H1 (cell line): Measurements from ENCODE around the gene FGGY. TPM values are rescaled to one million over a fixed set of nuclear protein-coding genes. Genes with fewer than 3 reads are reported as not detected.
A peak's percentile ranks its signal among the peaks of the same experiment; 100 is the strongest.

Source experiments
- CTCF ChIA-PET: fragments of 300-600 bp; sonication (Branson Sonifier 250); formaldehyde crosslinking; loops from one replicate; lab custom pipeline; 2021; ENCODE audit not compliant: partially characterized antibody; lab: Charles Lee
- POLR2A ChIA-PET: fragments of 300-600 bp; sonication (Branson Sonifier 250); formaldehyde crosslinking; loops from one replicate; lab custom pipeline; 2021; ENCODE audit warnings: inconsistent platforms; ENCODE audit not compliant: partially characterized antibody; lab: Charles Lee
- DNase-seq, 2 experiments: peaks; one replicate each; pipeline versions ENCODE4 v3.0.0 to v3.0.0-alpha.2; 2010 to 2022; ENCODE audit warnings: low spot score in 2 of 2, low read depth in 1 of 2, mixed read lengths in 1 of 2
- FAIRE-seq: peaks from 2 replicates; lab custom pipeline; 2011; peaks lifted over from hg19 to GRCh38; lab: Jason Lieb, UNC
- H2AFZ ChIP-seq: 2 replicates; pipeline ENCODE4 v1.8.1; 2012; ENCODE audit warnings: low read length, inconsistent platforms
- H2AK5ac ChIP-seq: 2 replicates; pipeline ENCODE4 v1.6.1; 2013; ENCODE audit warnings: low read depth, low read length
- H2BK120ac ChIP-seq: replicated peaks from 2 replicates; pipeline ENCODE3; 2013; ENCODE audit warnings: low read depth, low read length, inconsistent platforms
- H2BK12ac ChIP-seq: 2 replicates; pipeline ENCODE4 v1.6.1; 2013; ENCODE audit warnings: low read depth, low read length
- H2BK15ac ChIP-seq: 2 replicates; pipeline ENCODE4 v1.6.1; 2013; ENCODE audit warnings: low read length
- H2BK20ac ChIP-seq: 2 replicates; pipeline ENCODE4 v1.6.1; 2013; ENCODE audit warnings: low read length
- H2BK5ac ChIP-seq: 2 replicates; pipeline ENCODE4 v1.6.1; 2013; ENCODE audit warnings: low read depth, low read length
- H3K14ac ChIP-seq: 2 replicates; pipeline ENCODE4 v1.6.1; 2013; ENCODE audit warnings: inconsistent platforms; ENCODE audit not compliant: insufficient read length
- H3K18ac ChIP-seq: 2 replicates; pipeline ENCODE4 v1.6.1; 2013; ENCODE audit warnings: low read length; ENCODE audit errors: extremely low read depth
- H3K23ac ChIP-seq: 2 replicates; pipeline ENCODE4 v1.6.1; 2013; ENCODE audit warnings: inconsistent platforms; ENCODE audit not compliant: insufficient read length
- H3K23me2 ChIP-seq: 2 replicates; pipeline ENCODE4 v1.6.1; 2013; ENCODE audit warnings: low read depth, low read length
- H3K27ac ChIP-seq: 2 replicates; pipeline ENCODE4 v1.6.1; 2011; ENCODE audit warnings: low read depth, low read length, inconsistent platforms
- H3K27me3 ChIP-seq, 4 experiments: replicated peaks in 1 of 4; 1 replicate in 1 of 4; 2 replicates in 3 of 4; pipeline versions ENCODE4 v1.6.1 to v1.8.1; 2011 to 2013; ENCODE audit warnings: low read length in 3 of 4, mild to moderate bottlenecking in 3 of 4, inconsistent platforms in 2 of 4, mixed read lengths in 2 of 4, moderate library complexity in 1 of 4; ENCODE audit not compliant: control insufficient read depth in 3 of 4, insufficient read depth in 3 of 4; ENCODE audit errors: extremely low read depth in 1 of 4
- H3K36me3 ChIP-seq, 4 experiments: 2 replicates each; pipeline versions ENCODE4 v1.6.1 to v1.8.1; 2011 to 2013; ENCODE audit warnings: mild to moderate bottlenecking in 4 of 4, low read length in 3 of 4, moderate library complexity in 2 of 4, control low read depth in 1 of 4, inconsistent platforms in 1 of 4; ENCODE audit not compliant: insufficient read depth in 4 of 4, control insufficient read depth in 2 of 4
- H3K4ac ChIP-seq: replicated peaks from 2 replicates; pipeline ENCODE3; 2013; ENCODE audit warnings: low read length, low read depth, mixed read lengths, inconsistent platforms; ENCODE audit not compliant: insufficient read length
- H3K4me1 ChIP-seq, 4 experiments: replicated peaks in 1 of 4; 1 replicate in 1 of 4; 2 replicates in 3 of 4; pipeline versions ENCODE4 v1.6.1 to v1.8.1; 2011 to 2013; ENCODE audit warnings: low read length in 3 of 4, inconsistent platforms in 2 of 4, mixed read lengths in 1 of 4; ENCODE audit not compliant: insufficient read depth in 4 of 4, control insufficient read depth in 3 of 4
- H3K4me2 ChIP-seq, 2 experiments: 2 replicates each; pipeline versions ENCODE4 v1.6.1 to v1.8.1; 2011 to 2013; ENCODE audit warnings: low read depth in 2 of 2, low read length in 2 of 2, control low read depth in 1 of 2, inconsistent platforms in 1 of 2, mild to moderate bottlenecking in 1 of 2; ENCODE audit not compliant: insufficient read depth in 1 of 2
- H3K4me3 ChIP-seq, 4 experiments: fragments of 200-600, 300-600 bp in 1 of 4; sonication (generic), shearing (Covaris generic), sonication (Bioruptor Twin) in 1 of 4; 2 replicates each; pipeline versions ENCODE4 v1.5.1 to v1.8.1; 2011 to 2016; ENCODE audit warnings: low read length in 4 of 4, low read depth in 3 of 4, control low read depth in 2 of 4, inconsistent platforms in 2 of 4, mild to moderate bottlenecking in 2 of 4, mixed read lengths in 1 of 4, moderate library complexity in 1 of 4; ENCODE audit not compliant: insufficient read depth in 2 of 4; ENCODE audit errors: extremely low read depth in 1 of 4
- H3K56ac ChIP-seq: replicated peaks from 2 replicates; pipeline ENCODE3; 2013; ENCODE audit warnings: low read depth, mild to moderate bottlenecking, mixed read lengths, low read length, inconsistent platforms; ENCODE audit not compliant: insufficient read length
- H3K79me1 ChIP-seq: 2 replicates; pipeline ENCODE4 v1.6.1; 2013; ENCODE audit warnings: low read depth, low read length, control low read depth
- H3K79me2 ChIP-seq, 2 experiments: 2 replicates each; pipeline versions ENCODE4 v1.6.1 to v1.8.1; 2012 to 2013; ENCODE audit warnings: low read length in 2 of 2, mild to moderate bottlenecking in 2 of 2, inconsistent platforms in 1 of 2; ENCODE audit not compliant: insufficient read depth in 2 of 2, control insufficient read depth in 1 of 2
- H3K9ac ChIP-seq, 4 experiments: replicated peaks in 1 of 4; 1 replicate in 1 of 4; 2 replicates in 3 of 4; pipeline versions ENCODE4 v1.6.1 to v1.8.1; 2011 to 2013; ENCODE audit warnings: low read depth in 3 of 4, low read length in 3 of 4, control low read depth in 2 of 4, mild to moderate bottlenecking in 2 of 4, moderate library complexity in 2 of 4, inconsistent platforms in 1 of 4; ENCODE audit errors: extremely low read depth in 1 of 4
- H3K9me3 ChIP-seq, 2 experiments: 2 replicates each; pipeline versions ENCODE4 v1.6.1 to v1.8.1; 2012 to 2013; ENCODE audit warnings: mild to moderate bottlenecking in 2 of 2, moderate library complexity in 2 of 2, control low read depth in 1 of 2, inconsistent platforms in 1 of 2, low read depth in 1 of 2, low read length in 1 of 2, mixed read lengths in 1 of 2; ENCODE audit not compliant: insufficient read depth in 2 of 2
- H4K20me1 ChIP-seq, 2 experiments: replicated peaks in 1 of 2; 2 replicates each; pipeline versions ENCODE3 to v1.8.1; 2011 to 2013; ENCODE audit warnings: inconsistent platforms in 2 of 2, low read length in 2 of 2, mild to moderate bottlenecking in 1 of 2; ENCODE audit not compliant: insufficient read depth in 2 of 2, control insufficient read depth in 1 of 2
- H4K5ac ChIP-seq: 2 replicates; pipeline ENCODE4 v1.6.1; 2013; ENCODE audit warnings: low read length, low read depth, mixed read lengths, inconsistent platforms; ENCODE audit not compliant: insufficient read length
- H4K8ac ChIP-seq: 2 replicates; pipeline ENCODE4 v1.8.0; 2013; ENCODE audit warnings: mild to moderate bottlenecking, moderate library complexity, low read length, inconsistent platforms; ENCODE audit not compliant: insufficient read depth; ENCODE audit errors: extremely low read depth
- H4K91ac ChIP-seq: replicated peaks from 2 replicates; pipeline ENCODE3; 2013; ENCODE audit warnings: low read length, mixed read lengths, inconsistent platforms; ENCODE audit not compliant: insufficient read length
- CEBPB ChIP-seq: IDR thresholded peaks from 2 replicates; pipeline ENCODE4 v1.6.1; 2012; ENCODE audit warnings: low read depth, low read length
- CREB1 ChIP-seq: IDR thresholded peaks from 2 replicates; pipeline ENCODE4 v1.6.1; 2012; ENCODE audit warnings: inconsistent platforms
- HDAC6 ChIP-seq: IDR thresholded peaks from one replicate; pipeline ENCODE4 v1.7.1; 2012; ENCODE audit warnings: low read depth, mild to moderate bottlenecking, inconsistent platforms, low read length, moderate library complexity
- KDM4A ChIP-seq: IDR thresholded peaks from one replicate; pipeline ENCODE4 v1.7.1; 2012; ENCODE audit warnings: low read depth, mild to moderate bottlenecking, moderate library complexity, low read length, inconsistent platforms; ENCODE audit not compliant: severe bottlenecking
- PHF8 ChIP-seq: fragments of 200-600 bp; sonication (generic); conservative IDR thresholded peaks from 2 replicates; pipeline ENCODE4 v1.7.1; 2012; ENCODE audit warnings: low read depth, mild to moderate bottlenecking, inconsistent platforms, low read length, moderate library complexity
- SP1 ChIP-seq: IDR thresholded peaks from 2 replicates; pipeline ENCODE4 v1.6.1; 2011; ENCODE audit warnings: low read depth, low read length
- SP4 ChIP-seq: IDR thresholded peaks from 2 replicates; pipeline ENCODE4 v1.6.1; 2012; ENCODE audit warnings: low read length, inconsistent platforms
- TAF7 ChIP-seq: optimal IDR thresholded peaks from 2 replicates; pipeline ENCODE3; 2011; ENCODE audit warnings: low read depth, mild to moderate bottlenecking, inconsistent platforms, low read length, moderate library complexity, borderline replicate concordance
- WGBS, 2 experiments: shearing (Covaris generic) in 1 of 2; methylation state at CpG; one replicate each; pipeline versions ENCODE4 v1.1.6 to v1.1.7; 2013 to 2015; ENCODE audit warnings: low lambda C conversion rate in 2 of 2, mixed read lengths in 2 of 2, inconsistent platforms in 1 of 2, low coverage in 1 of 2, missing lambda C conversion rate in 1 of 2; ENCODE audit not compliant: insufficient replicate concordance in 2 of 2, insufficient coverage in 1 of 2, insufficient read length in 1 of 2; ENCODE audit errors: extremely low coverage in 1 of 2, missing lambda C conversion rate in 1 of 2; 5-methylcytosine and 5-hydroxymethylcytosine counted together
- polyA plus RNA-seq, 7 experiments: library from polyadenylated mRNA; depleted of rRNA in 3 of 7; stranded (reverse) in 5 of 7; unstranded in 2 of 7; fragments of >200 nt in 5 of 7; fragments of 200-250 nt in 2 of 7; gene quantifications; 1 replicate in 5 of 7; 2 replicates in 1 of 7; 4 replicates in 1 of 7; pipeline versions ENCODE4 v1.2.1 to v1.2.3, GENCODE V29; 2011 to 2013; ENCODE audit warnings: missing spikeins in 2 of 7, mixed read lengths in 2 of 7
- total RNA-seq: library from RNA; stranded (reverse); fragmentation: NEBNext Ultra II Directional; extraction: Animal tissue kit (Norgen Biotek cat#: 25700); gene quantifications from 2 replicates; pipeline ENCODE4 v1.2.1, GENCODE V29; 2021
- TF ChIP-seq, protein P1 (sequence below): IDR thresholded peaks from 2 replicates; pipeline ENCODE4 v1.6.1; 2012; ENCODE audit warnings: inconsistent platforms

Gene FGGY
- total and polyA plus RNA-seq, 2 of the 8 experiments (the other 6 are each of a cell fraction or from before 2014, with no cell fraction given) = 10.3 to 12.5 TPM

DNA sequence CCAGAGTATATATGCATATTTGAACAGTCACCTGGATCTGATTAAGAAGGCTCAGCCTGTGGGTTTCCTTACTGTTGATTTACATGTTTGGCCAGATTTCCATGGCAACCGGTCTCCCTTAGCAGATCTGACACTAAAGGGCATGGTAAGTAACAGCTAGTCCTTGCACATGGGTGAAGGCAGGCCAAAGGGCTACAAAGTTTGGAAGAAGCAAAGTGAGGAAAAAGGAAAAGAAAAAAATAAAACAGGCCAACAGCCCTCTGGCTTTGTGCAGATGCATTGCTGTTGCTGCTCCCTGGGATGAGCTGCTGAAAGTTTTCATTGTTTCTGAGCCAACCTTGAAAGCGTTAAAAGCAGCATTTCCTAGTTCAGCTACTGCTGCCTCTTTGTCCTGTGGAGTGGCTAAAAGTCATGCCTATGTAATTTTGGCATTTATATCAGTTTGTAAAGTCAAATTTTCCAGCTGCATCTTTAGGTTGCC is 341.4 kb downstream of the FGGY start:
- Histone ChIP-seq H3K4me1 (peaks cover 0 to 3% (median 0%) of the 10 kb centered on the region in 4 experiments; a peak in 2 of 7 replicates), H2BK5ac (no peak overlapping the region), H3K9ac (no peak overlapping the region), H2AFZ (no peak overlapping the region), H2BK12ac (no peak overlapping the region; the same call in 1 of the 2 replicates)
- TF ChIP-seq PHF8 (no peak), KDM4A (no peak), TAF7 (no peak), HDAC6 (no peak), SP4 (no peak), CREB1 (no peak), CEBPB (no peak), SP1 (no peak)
- TF ChIP-seq, protein P1, sequence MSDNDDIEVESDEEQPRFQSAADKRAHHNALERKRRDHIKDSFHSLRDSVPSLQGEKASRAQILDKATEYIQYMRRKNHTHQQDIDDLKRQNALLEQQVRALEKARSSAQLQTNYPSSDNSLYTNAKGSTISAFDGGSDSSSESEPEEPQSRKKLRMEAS = no peak
- TF ChIP-seq, all 59 proteins: peak for 0
- Histone ChIP-seq H3K56ac (no peak overlapping the region), H4K8ac (no peak overlapping the region), H3K14ac (no peak overlapping the region), H4K91ac (no peak overlapping the region), H4K5ac (no peak overlapping the region), H3K27ac (no peak overlapping the region), H3K27me3 (no peaks in the 10 kb centered on the region), H2AK5ac (no peak overlapping the region), H2BK120ac (no peak overlapping the region), H3K23ac (no peak overlapping the region), H3K79me1 (no peaks in the 10 kb centered on the region), H3K23me2 (no peaks in the 10 kb centered on the region), H3K4me2 (no peak overlapping the region), H3K79me2 (no peaks in the 10 kb centered on the region), H3K4ac (no peak overlapping the region), H3K18ac (no peak overlapping the region), H4K20me1 (no peaks in the 10 kb centered on the region), H2BK20ac (no peak overlapping the region), H3K4me3 (no peak overlapping the region), H3K9me3 (no peaks in the 10 kb centered on the region), H2BK15ac (no peak overlapping the region), H3K36me3 (no peaks in the 10 kb centered on the region)
- WGBS, 2 experiments = 84% methylated on average over 2 of the region's 2 CpGs; no CpG with 5 or more reads in 1 of the 2 experiments
- ChIA-PET POLR2A (no interaction called here), CTCF (interaction anchor here (0.8 kb wide), 2 partner anchors 18 to 71 kb away, joined by 3 read pairs; no protein-coding TSS in a partner anchor)
- no peak for DNase-seq
- peak; percentile 28 for FAIRE-seq
